Suprapubic skin (tissue), 4 donors: ENCODE measurements around the gene YWHAH. TPM values are rescaled to one million over a fixed set of nuclear protein-coding genes. Genes with fewer than 3 reads are reported as not detected.

Experiments used
- DNase-seq, 2 donors: peaks; one replicate each; pipeline ENCODE4 v3.0.0-alpha.2; 2019; ENCODE audit warnings: low spot score in 2 of 2
- H3K27ac ChIP-seq: fragments of 200-600 bp; sonication (generic); one replicate; pipeline ENCODE4 v1.5.1; 2019
- H3K27me3 ChIP-seq: fragments of 200-600 bp; sonication (generic); one replicate; pipeline ENCODE4 v1.5.1; 2019
- H3K36me3 ChIP-seq: fragments of 200-600 bp; sonication (generic); one replicate; pipeline ENCODE4 v1.5.1; 2019
- H3K4me1 ChIP-seq: fragments of 200-600 bp; sonication (generic); one replicate; pipeline ENCODE4 v1.5.1; 2019
- H3K4me3 ChIP-seq: fragments of 200-600 bp; sonication (generic); one replicate; pipeline ENCODE4 v1.5.1; 2019; ENCODE audit warnings: mild to moderate bottlenecking
- H3K9me3 ChIP-seq: fragments of 200-600 bp; sonication (generic); one replicate; pipeline ENCODE4 v1.5.1; 2019
- EP300 ChIP-seq: sonication (generic); formaldehyde crosslinking; IDR thresholded peaks from one replicate; pipeline ENCODE4 v1.6.1; 2017; ENCODE audit warnings: antibody characterized with exemption
- POLR2A ChIP-seq, 2 donors: fragments of 450-650 bp; IDR thresholded peaks; one replicate each; pipeline ENCODE4 v1.6.1; 2017; ENCODE audit warnings: antibody characterized with exemption in 2 of 2, mild to moderate bottlenecking in 2 of 2, moderate library complexity in 2 of 2
- POLR2AphosphoS5 ChIP-seq, 3 donors: sonication (generic); formaldehyde crosslinking; IDR thresholded peaks; one replicate each; pipeline ENCODE4 v1.6.1; 2017; ENCODE audit warnings: antibody characterized with exemption in 3 of 3
- WGBS: methylation state at CpG from one replicate; pipeline ENCODE4 v1.1.5; 2018; 5-methylcytosine and 5-hydroxymethylcytosine counted together
- total RNA-seq, 4 donors: library from RNA; depleted of rRNA; stranded (reverse); fragments of >200 nt; gene quantifications; one replicate each; pipeline ENCODE4 v1.1.0, GENCODE V29; 2016
- TF ChIP-seq, protein P1 (sequence below), 2 donors: fragments of 200-600 bp in 1 of 2; fragments of 450-650 bp in 1 of 2; sonication (generic) in 1 of 2; IDR thresholded peaks; one replicate each; pipeline ENCODE4 v1.5.1; 2016 to 2019; ENCODE audit warnings: antibody characterized with exemption in 2 of 2, mild to moderate bottlenecking in 1 of 2, moderate library complexity in 1 of 2

Gene YWHAH
- total RNA-seq, 4 donors from 2014 or later: 52.9 to 76.6 (median 66.4) TPM

- no peaks in the 10 kb centered on the region for H3K27me3 ChIP-seq
- no peaks in the 10 kb centered on the region for H3K9me3 ChIP-seq
- DNase-seq: no peak
- TF ChIP-seq POLR2A (IDR thresholded peaks at IDR 0.05) (no peak), POLR2AphosphoS5 (IDR thresholded peaks at IDR 0.05) (no peak)
- H3K36me3 ChIP-seq: peaks cover 12% of the 10 kb centered on the region
- peaks cover 47% of the 10 kb centered on the region for H3K4me1 ChIP-seq
- WGBS: 42% methylated on average over 8 of the region's 8 CpGs
- peak overlapping the region; percentile 96 for H3K4me3 ChIP-seq
- peak overlapping the region; percentile 98 for H3K27ac ChIP-seq
Measured at GRCh38 chr22:31945971-31946680, 1.8 kb downstream of the YWHAH start.

- Histone ChIP-seq H3K4me3 (no peak overlapping the region), H3K9me3 (no peaks in the 10 kb centered on the region), H3K4me1 (peaks cover 59% of the 10 kb centered on the region), H3K27ac (peak overlapping the region; percentile 6), H3K27me3 (no peaks in the 10 kb centered on the region), H3K36me3 (peaks cover 12% of the 10 kb centered on the region)
- 23% methylated on average over 2 of the region's 2 CpGs for WGBS
- TF ChIP-seq POLR2A (IDR thresholded peaks at IDR 0.05): no peak
- TF ChIP-seq, protein P1, sequence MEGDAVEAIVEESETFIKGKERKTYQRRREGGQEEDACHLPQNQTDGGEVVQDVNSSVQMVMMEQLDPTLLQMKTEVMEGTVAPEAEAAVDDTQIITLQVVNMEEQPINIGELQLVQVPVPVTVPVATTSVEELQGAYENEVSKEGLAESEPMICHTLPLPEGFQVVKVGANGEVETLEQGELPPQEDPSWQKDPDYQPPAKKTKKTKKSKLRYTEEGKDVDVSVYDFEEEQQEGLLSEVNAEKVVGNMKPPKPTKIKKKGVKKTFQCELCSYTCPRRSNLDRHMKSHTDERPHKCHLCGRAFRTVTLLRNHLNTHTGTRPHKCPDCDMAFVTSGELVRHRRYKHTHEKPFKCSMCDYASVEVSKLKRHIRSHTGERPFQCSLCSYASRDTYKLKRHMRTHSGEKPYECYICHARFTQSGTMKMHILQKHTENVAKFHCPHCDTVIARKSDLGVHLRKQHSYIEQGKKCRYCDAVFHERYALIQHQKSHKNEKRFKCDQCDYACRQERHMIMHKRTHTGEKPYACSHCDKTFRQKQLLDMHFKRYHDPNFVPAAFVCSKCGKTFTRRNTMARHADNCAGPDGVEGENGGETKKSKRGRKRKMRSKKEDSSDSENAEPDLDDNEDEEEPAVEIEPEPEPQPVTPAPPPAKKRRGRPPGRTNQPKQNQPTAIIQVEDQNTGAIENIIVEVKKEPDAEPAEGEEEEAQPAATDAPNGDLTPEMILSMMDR (IDR thresholded peaks at IDR 0.05): peak; percentile 29 to 47
- DNase-seq: no peak
Measured at GRCh38 chr22:31947296-31947695, 3.0 kb downstream of the YWHAH start.

GRCh38 chr22:31948002-31948401, 3.7 kb downstream of the YWHAH start:
- WGBS: 61% methylated on average over 8 of the region's 8 CpGs
- TF ChIP-seq POLR2A (IDR thresholded peaks at IDR 0.05): no peak
- TF ChIP-seq, protein P1 (IDR thresholded peaks at IDR 0.05): no peak
- TF ChIP-seq EP300: no peak
- TF ChIP-seq POLR2AphosphoS5 (IDR thresholded peaks at IDR 0.05): no peak
- Histone ChIP-seq H3K27me3 (no peaks in the 10 kb centered on the region), H3K4me3 (no peak overlapping the region), H3K36me3 (peaks cover 12% of the 10 kb centered on the region), H3K27ac (no peak overlapping the region), H3K9me3 (no peaks in the 10 kb centered on the region), H3K4me1 (peaks cover 66% of the 10 kb centered on the region)
- no peak for DNase-seq

DNA sequence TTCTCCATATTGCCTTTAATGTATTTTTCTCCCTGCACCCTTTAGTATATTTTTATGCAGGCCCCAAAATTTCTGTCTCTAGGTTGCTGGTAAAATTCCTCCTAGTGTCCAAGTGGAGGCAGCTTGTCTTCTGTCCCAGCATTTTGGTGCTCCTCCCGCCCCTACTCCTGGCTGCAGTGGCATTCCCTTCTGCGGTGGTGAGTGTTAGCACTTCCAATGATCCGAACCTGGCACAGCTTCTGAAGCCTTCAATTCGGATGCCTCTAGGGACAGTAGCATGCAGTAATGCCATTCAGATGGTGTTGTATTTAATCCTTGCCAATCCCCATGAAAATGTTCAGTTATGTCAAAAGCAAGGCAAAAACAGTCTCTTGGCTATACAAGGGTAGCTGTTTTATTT, 5.9 kb downstream of the YWHAH start:
- no peak for TF ChIP-seq POLR2AphosphoS5 (IDR thresholded peaks at IDR 0.05)
- no peak for TF ChIP-seq POLR2A (IDR thresholded peaks at IDR 0.05)
- no peak for TF ChIP-seq EP300
- TF ChIP-seq, protein P1 (IDR thresholded peaks at IDR 0.05): no peak

GRCh38 chr22:31951194-31952093, 7.1 kb downstream of the YWHAH start:
- H3K9me3 ChIP-seq: no peaks in the 10 kb centered on the region
- 78% methylated on average over 8 of the region's 8 CpGs for WGBS
- peak overlapping the region; percentile 74 for H3K27ac ChIP-seq
- no peak for DNase-seq
- H3K4me1 ChIP-seq: peaks cover 68% of the 10 kb centered on the region
- TF ChIP-seq EP300 (no peak), POLR2AphosphoS5 (IDR thresholded peaks at IDR 0.05) (no peak), POLR2A (IDR thresholded peaks at IDR 0.05) (no peak)
- TF ChIP-seq, protein P1 (IDR thresholded peaks at IDR 0.05): no peak
- H3K4me3 ChIP-seq: no peak overlapping the region
- H3K36me3 ChIP-seq: peaks cover 16% of the 10 kb centered on the region
- H3K27me3 ChIP-seq: no peaks in the 10 kb centered on the region

More for the DNA sequence above, 5.9 kb downstream of the YWHAH start:
- no peak for DNase-seq
- Histone ChIP-seq H3K4me1 (peaks cover 80% of the 10 kb centered on the region), H3K36me3 (peaks cover 12% of the 10 kb centered on the region), H3K27ac (peak overlapping the region; percentile 74), H3K9me3 (no peaks in the 10 kb centered on the region), H3K27me3 (no peaks in the 10 kb centered on the region), H3K4me3 (no peak overlapping the region)
- WGBS: 22% methylated on average over 4 of the region's 4 CpGs
